ENCODE data around the gene SHISAL2A. TPM values are rescaled to one million over a fixed set of nuclear protein-coding genes. Genes with fewer than 3 reads are reported as not detected.

SHISAL2A gene
- total RNA-seq, 2 donors from 2014 or later, result not detected

GRCh38 chr1:52633291-52633754 is 355 bp downstream of the SHISAL2A start:
- intact Hi-C loops (cut with DNase I), result no loop called here
- no peaks in the 10 kb centered on the region for H3K9me3 ChIP-seq
- no peak overlapping the region for H3K27ac ChIP-seq
- ATAC-seq (peak; percentile 41), DNase-seq (no peak)
- no peak overlapping the region for H3K4me3 ChIP-seq
- H3K4me1 ChIP-seq, result peaks cover 11% of the 10 kb centered on the region
- H3K36me3 ChIP-seq (replicated peaks in 1 of 2; ENCODE audit: insufficient read depth in 1 of 2, low read depth in 2 of 2), result no peaks in the 10 kb centered on the region
- no peak for TF ChIP-seq POLR2A (IDR thresholded peaks at IDR 0.05)
- no peak for TF ChIP-seq CTCF (IDR thresholded peaks at IDR 0.05)
- H3K27me3 ChIP-seq, result no peaks in the 10 kb centered on the region
- 4 to 37% methylated on average over 4 to 43 of the region's 52 CpGs for WGBS, 2 donors

GRCh38 chr1:52634111-52634510 is 1.1 kb downstream of the SHISAL2A start:
- intact Hi-C loops (cut with DNase I), result no loop called here
- TF ChIP-seq CTCF (IDR thresholded peaks at IDR 0.05) (no peak), POLR2A (IDR thresholded peaks at IDR 0.05) (no peak)
- no peak for ATAC-seq
- H3K4me1 ChIP-seq, result peaks cover 11% of the 10 kb centered on the region
- no peak overlapping the region for H3K4me3 ChIP-seq
- 87 to 96% methylated on average over 4 of the region's 4 CpGs for WGBS, 2 donors
- H3K27ac ChIP-seq, result no peak overlapping the region
- H3K36me3 ChIP-seq (replicated peaks in 1 of 2; ENCODE audit: insufficient read depth in 1 of 2, low read depth in 2 of 2), result no peaks in the 10 kb centered on the region
- no peak for DNase-seq
- no peaks in the 10 kb centered on the region for H3K9me3 ChIP-seq
- no peaks in the 10 kb centered on the region for H3K27me3 ChIP-seq

GRCh38 chr1:52635321-52636089 is 2.5 kb downstream of the SHISAL2A start:
- H3K4me3 ChIP-seq, result no peak overlapping the region

GRCh38 chr1:52636721-52637695 is 4.0 kb downstream of the SHISAL2A start:
- Histone ChIP-seq H3K27me3 (no peaks in the 10 kb centered on the region), H3K4me1 (peaks cover 11% of the 10 kb centered on the region), H3K27ac (peak overlapping the region in 1 of 4 donors; percentile 50), H3K9me3 (no peaks in the 10 kb centered on the region), H3K36me3 (replicated peaks in 1 of 2; ENCODE audit: insufficient read depth in 1 of 2, low read depth in 2 of 2) (no peaks in the 10 kb centered on the region), H3K4me3 (no peak overlapping the region)
- peak in 2 of 4 donors; percentile 14 to 44 for DNase-seq
- ATAC-seq, result no peak
- TF ChIP-seq POLR2A (IDR thresholded peaks at IDR 0.05) (no peak), CTCF (IDR thresholded peaks at IDR 0.05) (no peak)
- 61 to 81% methylated on average over 11 of the region's 11 CpGs for WGBS, 2 donors
- intact Hi-C loops (cut with DNase I), result no loop called here

More at GRCh38 chr1:52635321-52636089, 2.5 kb downstream of the SHISAL2A start:
- ATAC-seq, result no peak
- 53 to 58% methylated on average over 4 of the region's 4 CpGs for WGBS, 2 donors
- TF ChIP-seq CTCF (IDR thresholded peaks at IDR 0.05), result no peak
- TF ChIP-seq POLR2A (IDR thresholded peaks at IDR 0.05), result no peak
- Histone ChIP-seq H3K27ac (no peak overlapping the region), H3K4me1 (peaks cover 11% of the 10 kb centered on the region), H3K27me3 (no peaks in the 10 kb centered on the region), H3K36me3 (replicated peaks in 1 of 2; ENCODE audit: insufficient read depth in 1 of 2, low read depth in 2 of 2) (no peaks in the 10 kb centered on the region), H3K9me3 (no peaks in the 10 kb centered on the region)
- intact Hi-C loops (cut with DNase I), result no loop called here
- no peak for DNase-seq
